NB4 (cell line): ENCODE data around the gene ATG13.

ENCODE experiments used
- CTCF ChIP-seq: IDR thresholded peaks from one replicate; pipeline ENCODE4 v1.5.1; 2012; ENCODE audit warnings: low read depth, low read length
- MAX ChIP-seq: IDR thresholded peaks from 2 replicates; pipeline ENCODE4 v1.6.1; 2011; ENCODE audit warnings: low read depth, low read length
- MYC ChIP-seq: IDR thresholded peaks from 2 replicates; pipeline ENCODE4 v1.6.1; 2011; ENCODE audit warnings: low read depth, low read length
- POLR2A ChIP-seq: IDR thresholded peaks from 2 replicates; pipeline ENCODE4 v1.6.1; 2011; ENCODE audit warnings: mild to moderate bottlenecking; ENCODE audit not compliant: insufficient read length; ENCODE audit errors: extremely low read depth

- no peak for TF ChIP-seq CTCF
- TF ChIP-seq POLR2A: no peak
- no peak for TF ChIP-seq MAX
- no peak for TF ChIP-seq MYC
These were observed 46.5 kb upstream of the ATG13 start for GRCh38 chr11:46570790-46571398.
